Osteocyte (in vitro differentiated cells): ENCODE results near the gene OR2T10. TPM values are rescaled to one million over a fixed set of nuclear protein-coding genes. Genes with fewer than 3 reads are reported as not detected.
"Not testable (repeated sequence)": the region's sequence is repeated elsewhere in the genome, so short reads cannot be mapped to it uniquely, and the experiment has no call there.

ENCODE experiments used
- DNase-seq: peaks from one replicate; pipeline ENCODE4 v3.0.0; 2021; ENCODE audit warnings: mixed read lengths; ENCODE audit not compliant: unreplicated experiment; ENCODE audit errors: extremely low spot score
- H3K27ac Mint-ChIP-seq: one replicate; pipeline ENCODE4 v1.8.0; 2021; ENCODE audit warnings: mild to moderate bottlenecking, mixed read lengths; ENCODE audit not compliant: unreplicated experiment
- H3K27me3 Mint-ChIP-seq: one replicate; pipeline ENCODE4 v1.8.0; 2021; ENCODE audit warnings: mixed read lengths; ENCODE audit not compliant: unreplicated experiment
- H3K36me3 Mint-ChIP-seq: one replicate; pipeline ENCODE4 v1.8.0; 2021; ENCODE audit warnings: mixed read lengths; ENCODE audit not compliant: unreplicated experiment
- H3K4me1 Mint-ChIP-seq: one replicate; pipeline ENCODE4 v1.8.0; 2021; ENCODE audit warnings: mixed read lengths; ENCODE audit not compliant: unreplicated experiment
- H3K4me3 Mint-ChIP-seq: one replicate; pipeline ENCODE4 v1.8.0; 2021; ENCODE audit warnings: mild to moderate bottlenecking, moderate library complexity, mixed read lengths; ENCODE audit not compliant: unreplicated experiment
- H3K9me3 Mint-ChIP-seq: one replicate; pipeline ENCODE4 v1.8.0; 2021; ENCODE audit warnings: mixed read lengths; ENCODE audit not compliant: unreplicated experiment
- total RNA-seq: library from RNA; stranded (reverse); gene quantifications from 2 replicates; pipeline ENCODE4 v1.2.1, GENCODE V29; 2021

The OR2T10 gene
- total RNA-seq, 1 donor from 2014 or later = not detected

DNA sequence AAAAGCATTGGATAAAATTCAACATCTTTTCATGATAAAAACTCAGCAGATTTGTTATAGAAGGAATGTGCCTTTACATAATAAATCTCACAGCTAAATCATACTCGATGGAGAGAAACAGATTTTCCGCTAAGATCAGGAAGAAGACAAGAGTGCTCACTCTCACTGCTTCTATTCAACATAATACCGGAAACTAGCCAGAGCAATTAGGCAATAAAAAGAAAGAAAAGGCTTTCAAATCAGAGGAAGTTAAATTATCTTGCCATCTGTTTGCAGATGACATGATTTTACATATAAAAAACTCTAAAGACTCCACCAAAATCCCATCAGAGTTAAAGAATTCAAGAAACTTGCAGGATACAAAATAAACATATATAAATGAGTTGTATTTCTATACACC, 26.7 kb downstream of the OR2T10 start:
- H3K9me3 Mint-ChIP-seq, H3K4me3 Mint-ChIP-seq, H3K27me3 Mint-ChIP-seq, H3K27ac Mint-ChIP-seq, H3K36me3 Mint-ChIP-seq, DNase-seq, H3K4me1 Mint-ChIP-seq: not testable (repeated sequence)

DNA sequence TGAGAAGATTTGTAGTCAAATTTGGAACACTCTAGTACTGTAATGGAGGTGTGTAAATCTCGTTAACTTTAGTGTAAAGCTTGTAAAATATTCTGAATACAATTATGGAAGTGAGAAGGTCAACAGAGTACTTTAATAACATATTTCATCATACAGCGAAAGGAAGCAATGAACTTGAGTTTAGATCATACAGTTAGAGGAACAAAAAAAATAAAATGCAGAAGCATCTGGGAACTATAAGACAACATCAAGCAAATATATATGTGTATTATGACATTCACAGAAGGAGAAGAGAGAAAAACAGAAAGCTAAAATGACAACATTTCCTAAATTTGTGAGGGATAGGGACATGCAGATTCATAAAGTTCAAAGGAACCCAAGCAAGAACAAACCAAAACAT, 28.5 kb downstream of the OR2T10 start:
- H3K4me3 Mint-ChIP-seq, H3K27ac Mint-ChIP-seq, H3K4me1 Mint-ChIP-seq, DNase-seq, H3K27me3 Mint-ChIP-seq, H3K9me3 Mint-ChIP-seq, H3K36me3 Mint-ChIP-seq: not testable (repeated sequence)

DNA sequence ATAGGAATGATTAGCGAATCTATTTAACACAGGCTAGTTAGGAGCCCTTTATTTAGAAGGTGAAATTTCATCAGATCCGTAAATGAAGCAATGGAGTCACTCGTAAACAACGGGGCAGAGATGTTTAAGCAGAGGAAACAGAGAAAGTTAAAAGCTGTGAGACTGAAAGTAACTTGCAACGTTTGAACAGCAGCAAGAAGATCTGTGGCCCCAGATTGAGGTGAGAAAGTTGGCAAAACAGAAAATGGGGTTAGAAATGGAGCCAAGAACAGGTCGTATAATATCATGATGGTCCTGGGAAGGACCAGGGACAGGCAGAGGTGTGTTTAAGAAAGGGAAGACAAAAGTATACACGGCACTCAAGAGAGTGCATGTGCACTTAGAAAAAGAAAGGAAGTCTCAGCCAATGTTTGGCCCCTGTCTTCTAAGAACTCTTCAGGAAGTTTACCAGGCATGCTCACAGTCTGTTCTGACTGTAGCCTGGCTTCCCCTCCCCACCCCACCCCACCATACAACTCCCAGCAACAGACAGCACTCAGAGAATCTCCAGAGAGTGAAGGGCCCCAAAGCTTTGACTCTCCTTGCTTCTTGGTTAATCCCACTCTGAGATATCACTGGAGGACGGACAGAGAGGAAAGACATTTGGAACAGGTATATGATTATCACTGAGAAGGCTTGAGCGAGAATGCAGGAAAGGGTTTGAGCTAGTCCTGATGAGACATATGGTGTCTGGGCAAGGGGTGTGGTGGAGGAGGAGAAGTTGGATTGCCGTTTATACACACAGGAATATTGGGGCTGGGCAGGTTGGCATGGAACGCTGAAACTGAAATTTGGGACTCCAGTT, 31.7 kb downstream of the OR2T10 start:
- not testable (repeated sequence) for DNase-seq, H3K36me3 Mint-ChIP-seq, H3K4me1 Mint-ChIP-seq, H3K27ac Mint-ChIP-seq, H3K9me3 Mint-ChIP-seq, H3K4me3 Mint-ChIP-seq, H3K27me3 Mint-ChIP-seq

DNA sequence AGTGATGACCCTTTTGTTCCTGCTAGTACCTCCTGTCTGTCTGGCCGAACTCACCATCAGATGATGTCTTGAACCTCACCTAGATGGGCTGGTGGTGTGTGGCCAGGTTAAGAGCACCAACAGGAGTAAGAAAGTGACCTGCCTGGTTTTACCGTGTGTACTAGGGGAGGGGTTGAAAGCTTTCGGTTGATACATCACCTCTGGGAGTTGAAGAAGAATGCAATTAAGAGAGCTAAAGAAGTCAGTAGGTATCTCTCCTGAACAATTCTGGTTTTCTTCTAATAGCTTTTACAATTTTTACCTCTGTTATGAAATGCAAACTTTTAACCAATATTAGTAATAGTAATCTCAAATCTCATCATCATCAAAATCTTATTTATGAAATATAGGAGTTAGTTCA, 34.8 kb downstream of the OR2T10 start, which contains the start of gene OR2T29:
OR2T29 (minus strand) TSS at position 101 of the 400 bp plus-strand sequence. CDS start 3,281 bp downstream, outside the sequence.
- not testable (repeated sequence) for H3K9me3 Mint-ChIP-seq, H3K27me3 Mint-ChIP-seq, H3K4me3 Mint-ChIP-seq, H3K4me1 Mint-ChIP-seq, H3K27ac Mint-ChIP-seq, DNase-seq, H3K36me3 Mint-ChIP-seq

DNA sequence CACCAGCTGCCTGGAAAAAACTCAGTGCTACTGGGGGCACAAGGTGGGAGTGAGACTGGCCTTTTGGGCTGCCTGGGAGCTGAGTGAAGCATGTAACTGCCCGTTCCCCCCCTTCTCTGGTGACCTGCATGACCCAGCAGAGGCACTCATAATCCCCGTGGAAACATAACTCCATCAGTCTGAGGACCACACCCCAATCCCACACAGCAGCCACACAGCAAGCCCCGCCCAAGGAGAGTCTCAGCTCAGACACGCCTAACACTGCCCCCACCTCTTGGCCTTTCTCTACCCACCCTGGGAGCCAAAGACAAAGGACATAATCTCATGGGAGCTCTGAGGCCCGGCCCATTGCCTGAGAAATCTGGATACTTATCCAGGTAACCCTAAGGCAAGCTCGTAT, 46.5 kb downstream of the OR2T10 start:
- not testable (repeated sequence) for H3K36me3 Mint-ChIP-seq, H3K9me3 Mint-ChIP-seq, H3K27me3 Mint-ChIP-seq, H3K27ac Mint-ChIP-seq, H3K4me3 Mint-ChIP-seq, H3K4me1 Mint-ChIP-seq, DNase-seq

DNA sequence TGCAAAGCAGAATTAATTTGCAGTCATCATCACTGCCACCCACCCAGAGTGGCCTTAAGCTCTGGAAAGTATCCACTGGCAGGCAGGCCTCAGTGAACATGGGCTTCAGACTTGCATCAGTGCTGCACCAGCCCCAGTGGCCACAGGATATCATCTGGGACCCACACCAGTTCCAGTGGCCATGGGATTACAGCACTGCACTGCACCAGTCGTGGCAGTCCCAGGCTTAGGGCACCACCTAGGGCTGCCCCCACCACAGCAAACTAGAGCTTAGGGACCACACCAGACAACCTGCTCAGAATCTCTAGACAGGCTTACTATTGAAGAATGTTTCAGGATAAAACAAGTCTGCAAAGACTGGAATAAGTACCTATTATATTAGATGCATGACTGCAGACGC, 50.1 kb downstream of the OR2T10 start:
- H3K9me3 Mint-ChIP-seq, H3K4me3 Mint-ChIP-seq, H3K27ac Mint-ChIP-seq, H3K4me1 Mint-ChIP-seq, H3K36me3 Mint-ChIP-seq, H3K27me3 Mint-ChIP-seq, DNase-seq: not testable (repeated sequence)

Other genes starting within 250 kb of the OR2T10 start
- not detected in 2 replicates for gene OR14C36, start 248.9 kb downstream of the OR2T10 start, total RNA-seq
- not detected in 2 replicates for gene OR2T4, start 236.0 kb downstream of the OR2T10 start, total RNA-seq
- not detected in 2 replicates for gene OR2T6, start 222.0 kb downstream of the OR2T10 start, total RNA-seq
- gene OR2T1, start 194.7 kb downstream of the OR2T10 start, total RNA-seq = not detected in 2 replicates
- gene OR2T2, start 152.1 kb downstream of the OR2T10 start, total RNA-seq = not detected in 2 replicates
- not detected in 2 replicates for gene OR2T3, start 124.3 kb downstream of the OR2T10 start, total RNA-seq
- not detected in 2 replicates for gene OR2T5, start 109.1 kb downstream of the OR2T10 start, total RNA-seq
- gene OR2G6, start 89.6 kb downstream of the OR2T10 start, total RNA-seq = not detected in 2 replicates
- gene OR2T29, start 34.9 kb downstream of the OR2T10 start, total RNA-seq = not detected in 2 replicates
- gene OR2T34, start 22.9 kb downstream of the OR2T10 start, total RNA-seq = not detected in 2 replicates
- not detected in 2 replicates for gene OR2T11, start 37.4 kb upstream of the OR2T10 start, total RNA-seq
- not detected in 2 replicates for gene OR2T35, start 47.6 kb upstream of the OR2T10 start, total RNA-seq
- gene OR2T27, start 57.8 kb upstream of the OR2T10 start, total RNA-seq = not detected in 2 replicates
- not detected in 2 replicates for gene OR14I1, start 105.1 kb upstream of the OR2T10 start, total RNA-seq
- not detected in 2 replicates for gene LYPD8, start 158.1 kb upstream of the OR2T10 start, total RNA-seq
- gene SH3BP5L, start 228.2 kb upstream of the OR2T10 start, total RNA-seq = 32.4 and 33.2 TPM in 2 replicates
- 21.1 and 24.1 TPM in 2 replicates for gene ZNF672, start 240.5 kb upstream of the OR2T10 start, total RNA-seq